ENCODE data around the gene GBX2. TPM values are rescaled to one million over a fixed set of nuclear protein-coding genes. Genes with fewer than 3 reads are reported as not detected.

The GBX2 gene
- total RNA-seq, 1 donor from 2014 or later = not detected

GRCh38 chr2:236162882-236163470, 5.2 kb downstream of the GBX2 start:
- Histone ChIP-seq H3K36me3 (no peaks in the 10 kb centered on the region), H3K27ac (no peak overlapping the region), H3K27me3 (peaks cover 21% of the 10 kb centered on the region), H3K4me3 (no peak overlapping the region), H3K9me3 (no peaks in the 10 kb centered on the region), H3K4me1 (peaks cover 18 to 21% of the 10 kb centered on the region in 2 donors)
- DNase-seq (ENCODE audit: low spot score in 2 of 2) = no peak
- TF ChIP-seq, protein P1, sequence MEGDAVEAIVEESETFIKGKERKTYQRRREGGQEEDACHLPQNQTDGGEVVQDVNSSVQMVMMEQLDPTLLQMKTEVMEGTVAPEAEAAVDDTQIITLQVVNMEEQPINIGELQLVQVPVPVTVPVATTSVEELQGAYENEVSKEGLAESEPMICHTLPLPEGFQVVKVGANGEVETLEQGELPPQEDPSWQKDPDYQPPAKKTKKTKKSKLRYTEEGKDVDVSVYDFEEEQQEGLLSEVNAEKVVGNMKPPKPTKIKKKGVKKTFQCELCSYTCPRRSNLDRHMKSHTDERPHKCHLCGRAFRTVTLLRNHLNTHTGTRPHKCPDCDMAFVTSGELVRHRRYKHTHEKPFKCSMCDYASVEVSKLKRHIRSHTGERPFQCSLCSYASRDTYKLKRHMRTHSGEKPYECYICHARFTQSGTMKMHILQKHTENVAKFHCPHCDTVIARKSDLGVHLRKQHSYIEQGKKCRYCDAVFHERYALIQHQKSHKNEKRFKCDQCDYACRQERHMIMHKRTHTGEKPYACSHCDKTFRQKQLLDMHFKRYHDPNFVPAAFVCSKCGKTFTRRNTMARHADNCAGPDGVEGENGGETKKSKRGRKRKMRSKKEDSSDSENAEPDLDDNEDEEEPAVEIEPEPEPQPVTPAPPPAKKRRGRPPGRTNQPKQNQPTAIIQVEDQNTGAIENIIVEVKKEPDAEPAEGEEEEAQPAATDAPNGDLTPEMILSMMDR (IDR thresholded peaks at IDR 0.05) = no peak
- intact Hi-C loops (cut with DNase I) = no loop called here

DNA sequence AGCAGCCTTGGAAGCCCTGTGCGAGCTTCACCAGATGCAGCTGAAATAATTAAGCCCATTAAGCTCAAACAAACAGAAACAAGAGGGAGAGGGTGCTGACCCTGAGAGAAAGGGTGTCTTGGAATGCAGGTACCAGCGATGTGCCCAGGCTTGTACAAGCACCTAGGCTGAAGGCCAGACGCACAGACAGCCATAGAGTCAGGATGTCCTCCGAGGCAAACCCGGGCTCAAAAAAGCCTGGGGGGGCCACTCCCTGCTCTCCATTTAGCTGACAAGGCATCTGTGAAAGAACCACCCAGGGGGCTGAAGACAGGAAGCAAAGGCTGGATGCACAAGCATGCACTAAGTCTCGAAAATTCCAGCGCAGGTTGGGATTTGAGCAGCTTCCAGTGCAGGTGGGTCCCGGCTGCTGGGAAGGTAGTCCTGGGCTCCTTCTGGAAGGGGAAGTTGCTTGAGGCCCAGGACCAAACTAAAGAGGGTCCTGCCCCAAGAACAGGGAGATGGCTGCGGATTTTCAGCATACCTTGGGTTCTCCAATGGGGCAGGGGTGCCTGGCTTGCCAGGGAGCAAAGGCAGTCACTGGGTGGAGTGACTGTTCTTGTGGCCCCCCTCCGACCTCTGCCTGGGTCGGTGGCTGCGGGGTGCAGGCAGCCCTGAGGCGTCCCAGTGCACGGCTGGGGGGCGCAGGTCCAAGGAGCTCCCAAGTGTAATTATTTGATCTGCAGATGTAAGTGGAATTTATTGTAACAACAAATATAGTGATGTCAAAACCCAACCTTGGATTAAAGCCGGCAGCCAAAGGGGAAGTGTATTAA, 5.9 kb downstream of the GBX2 start:
- no peak for DNase-seq (ENCODE audit: low spot score in 2 of 2)
- no peaks in the 10 kb centered on the region for H3K9me3 ChIP-seq
- TF ChIP-seq, protein P1 (IDR thresholded peaks at IDR 0.05) = no peak
- intact Hi-C loops (cut with DNase I) = no loop called here
- H3K36me3 ChIP-seq = no peaks in the 10 kb centered on the region
- no peak overlapping the region for H3K27ac ChIP-seq
- H3K4me3 ChIP-seq = no peak overlapping the region
- H3K4me1 ChIP-seq = peaks cover 16% of the 10 kb centered on the region in 2 donors
- peaks cover 16% of the 10 kb centered on the region for H3K27me3 ChIP-seq

- no peak overlapping the region for H3K27ac ChIP-seq
- H3K4me3 ChIP-seq = no peak overlapping the region
- DNase-seq (ENCODE audit: low spot score in 2 of 2) = no peak
- intact Hi-C loops (cut with DNase I) = no loop called here
- peaks cover 9% of the 10 kb centered on the region for H3K27me3 ChIP-seq
- no peaks in the 10 kb centered on the region for H3K9me3 ChIP-seq
- TF ChIP-seq, protein P1 (IDR thresholded peaks at IDR 0.05) = no peak
- H3K36me3 ChIP-seq = no peaks in the 10 kb centered on the region
- H3K4me1 ChIP-seq = peaks cover 10 to 11% of the 10 kb centered on the region in 2 donors
Observed at GRCh38 chr2:236161531-236161930, 6.7 kb downstream of the GBX2 start.

DNA sequence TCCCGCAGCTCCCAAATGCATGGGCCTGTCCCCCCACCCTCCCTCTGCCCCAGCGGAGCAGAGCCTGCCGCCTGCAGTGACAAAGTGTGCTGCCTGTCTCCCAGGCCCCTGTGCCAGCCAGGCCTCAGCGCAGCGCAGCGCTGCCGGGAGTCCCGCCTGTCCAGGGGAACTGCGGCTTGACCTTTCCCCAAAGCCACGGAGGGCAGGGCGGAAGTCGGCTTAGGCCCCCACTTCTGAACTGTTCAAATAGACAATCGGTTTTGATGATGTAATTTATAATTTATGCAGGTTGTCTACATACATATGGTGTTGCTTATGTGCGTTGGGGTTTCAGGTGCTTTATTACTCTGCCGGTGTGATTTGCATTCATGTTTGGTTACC, 7.1 kb downstream of the GBX2 start:
- peaks cover 4% of the 10 kb centered on the region for H3K27me3 ChIP-seq
- intact Hi-C loops (cut with DNase I) = no loop called here

GRCh38 chr2:236160366-236161081, 7.7 kb downstream of the GBX2 start:
- peaks cover 5 to 11% of the 10 kb centered on the region in 2 donors for H3K4me1 ChIP-seq
- no peak for DNase-seq (ENCODE audit: low spot score in 2 of 2)
- H3K36me3 ChIP-seq = no peaks in the 10 kb centered on the region
- TF ChIP-seq, protein P1 (IDR thresholded peaks at IDR 0.05) = no peak
- H3K27me3 ChIP-seq = peaks cover 4% of the 10 kb centered on the region
- H3K9me3 ChIP-seq = no peaks in the 10 kb centered on the region
- intact Hi-C loops (cut with DNase I) = no loop called here
- H3K4me3 ChIP-seq = no peak overlapping the region
- no peak overlapping the region for H3K27ac ChIP-seq

More for the DNA sequence above, 7.1 kb downstream of the GBX2 start:
- no peak overlapping the region for H3K27ac ChIP-seq
- DNase-seq (ENCODE audit: low spot score in 2 of 2) = no peak
- TF ChIP-seq, protein P1 (IDR thresholded peaks at IDR 0.05) = no peak
- H3K4me1 ChIP-seq = peaks cover 5 to 11% of the 10 kb centered on the region in 2 donors
- no peak overlapping the region for H3K4me3 ChIP-seq
- H3K9me3 ChIP-seq = no peaks in the 10 kb centered on the region
- no peaks in the 10 kb centered on the region for H3K36me3 ChIP-seq

All from ascending aorta (tissue), 2 donors.